ENCODE results near the gene DSCAML1. TPM values are rescaled to one million over a fixed set of nuclear protein-coding genes. Genes with fewer than 3 reads are reported as not detected.

Gene DSCAML1
- total RNA-seq, 1 experiment from 2014 or later = not detected

DNA sequence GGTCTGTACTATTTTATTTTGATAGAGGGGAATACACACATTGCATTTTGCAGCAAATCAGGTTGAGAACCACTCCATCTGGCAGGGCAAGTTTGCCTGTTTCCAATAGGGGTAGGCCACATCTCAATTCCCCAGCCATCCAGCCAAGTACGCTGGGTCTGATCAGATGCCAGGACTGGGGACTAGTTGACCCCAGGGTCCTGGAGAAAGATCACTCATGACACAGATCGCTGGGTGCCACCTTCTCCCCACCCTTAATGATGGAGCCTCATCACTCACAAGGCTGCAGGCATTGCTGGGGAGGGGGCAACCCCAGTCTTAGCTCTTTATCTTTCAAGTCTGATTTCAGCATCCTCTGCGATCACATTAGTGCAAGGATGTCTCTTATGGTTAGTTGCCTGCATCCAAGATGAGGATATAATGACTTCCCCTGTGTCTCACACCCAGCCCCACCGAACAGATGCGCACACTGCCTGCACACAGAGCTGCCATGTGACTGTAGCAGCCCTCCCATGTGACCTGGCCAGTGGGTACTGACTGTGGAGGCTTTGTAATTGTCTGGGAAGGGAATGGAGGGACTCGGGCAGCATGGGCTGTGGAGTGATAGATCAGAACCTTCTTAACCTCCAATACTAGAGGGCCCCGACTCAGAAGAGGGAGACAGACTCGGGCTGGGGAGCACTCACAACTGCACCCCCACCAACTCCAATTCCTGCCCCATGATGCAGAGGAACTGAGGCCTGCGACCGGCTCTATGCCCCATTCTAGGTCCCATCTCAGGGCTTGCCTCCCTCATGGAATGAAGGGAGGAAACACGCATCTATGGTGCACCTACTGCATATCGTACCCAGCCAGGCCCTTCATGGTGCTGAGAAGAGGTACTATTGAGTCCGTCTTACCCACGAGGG lies 155.8 kb downstream of the DSCAML1 start:
- no peaks in the 10 kb centered on the region for H3K4me1 ChIP-seq (ENCODE audit: insufficient read depth, low read length)
- TF ChIP-seq EZH2 (IDR thresholded peaks at IDR 0.05; ENCODE audit: low read length, unreplicated experiment) (no peak), EZH2phosphoT487 (IDR thresholded peaks at IDR 0.05; ENCODE audit: borderline replicate concordance, low read length) (no peak)
- TF ChIP-seq, protein P1, sequence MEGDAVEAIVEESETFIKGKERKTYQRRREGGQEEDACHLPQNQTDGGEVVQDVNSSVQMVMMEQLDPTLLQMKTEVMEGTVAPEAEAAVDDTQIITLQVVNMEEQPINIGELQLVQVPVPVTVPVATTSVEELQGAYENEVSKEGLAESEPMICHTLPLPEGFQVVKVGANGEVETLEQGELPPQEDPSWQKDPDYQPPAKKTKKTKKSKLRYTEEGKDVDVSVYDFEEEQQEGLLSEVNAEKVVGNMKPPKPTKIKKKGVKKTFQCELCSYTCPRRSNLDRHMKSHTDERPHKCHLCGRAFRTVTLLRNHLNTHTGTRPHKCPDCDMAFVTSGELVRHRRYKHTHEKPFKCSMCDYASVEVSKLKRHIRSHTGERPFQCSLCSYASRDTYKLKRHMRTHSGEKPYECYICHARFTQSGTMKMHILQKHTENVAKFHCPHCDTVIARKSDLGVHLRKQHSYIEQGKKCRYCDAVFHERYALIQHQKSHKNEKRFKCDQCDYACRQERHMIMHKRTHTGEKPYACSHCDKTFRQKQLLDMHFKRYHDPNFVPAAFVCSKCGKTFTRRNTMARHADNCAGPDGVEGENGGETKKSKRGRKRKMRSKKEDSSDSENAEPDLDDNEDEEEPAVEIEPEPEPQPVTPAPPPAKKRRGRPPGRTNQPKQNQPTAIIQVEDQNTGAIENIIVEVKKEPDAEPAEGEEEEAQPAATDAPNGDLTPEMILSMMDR (conservative IDR thresholded peaks at IDR 0.05; ENCODE audit: low read depth, low read length) = no peak
- ChIA-PET POLR2A (ENCODE audit: unreplicated experiment) (no interaction called here), CTCF (no interaction called here)
- ATAC-seq = no peak
- H2AFZ ChIP-seq (ENCODE audit: low read length) = no peak overlapping the region
- no peaks in the 10 kb centered on the region for H3K36me3 ChIP-seq (ENCODE audit: low read depth, low read length)
- intact Hi-C loops (cut with micrococcal nuclease) = no loop called here
- no TSS peak for BruUV-seq (replicated peaks)
- no peaks in the 10 kb centered on the region for H3K9me3 ChIP-seq (ENCODE audit: low read length)
- DNase-seq = no peak
- no peaks in the 10 kb centered on the region for H3K79me2 ChIP-seq (ENCODE audit: low read length)
- no peak overlapping the region for H3K4me3 ChIP-seq (ENCODE audit: low read length)
- no peaks in the 10 kb centered on the region for H4K20me1 ChIP-seq (ENCODE audit: low read length)
- H3K9ac ChIP-seq (ENCODE audit: low read length) = no peak overlapping the region
- H3K9me2 ChIP-seq (replicated peaks; ENCODE audit: low read length) = no peaks in the 10 kb centered on the region
- no peak overlapping the region for H3K4me2 ChIP-seq (ENCODE audit: low read length)
- H3K27ac ChIP-seq (ENCODE audit: low read length) = no peak overlapping the region
- H3K27me3 ChIP-seq (ENCODE audit: low read length) = peaks cover 72% of the 10 kb centered on the region
- no peaks in the 10 kb centered on the region for H3F3A ChIP-seq (ENCODE audit: low read length, unreplicated experiment)

DNA sequence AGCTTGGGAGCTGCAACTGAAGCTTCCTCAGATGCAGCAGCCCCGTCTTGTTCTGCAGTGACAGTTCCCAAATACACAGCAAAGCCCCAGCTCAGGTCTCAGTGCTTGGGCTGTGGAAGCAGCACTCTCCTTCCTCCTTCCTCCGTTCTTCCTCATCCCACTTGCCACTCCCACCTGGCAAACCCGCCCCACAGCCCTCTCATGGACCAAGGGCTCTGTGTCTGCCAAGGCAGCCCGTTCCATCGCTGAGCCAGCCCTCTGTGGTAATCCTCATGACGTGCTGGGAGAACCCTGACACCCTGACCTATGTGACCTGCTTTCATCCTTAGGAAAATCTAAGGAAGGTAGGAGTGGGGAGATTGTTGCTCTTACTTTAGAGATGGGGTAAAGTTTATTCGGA lies 157.0 kb downstream of the DSCAML1 start:
- DNase-seq (no peak), ATAC-seq (no peak)
- H3K4me2 ChIP-seq (ENCODE audit: low read length) = no peak overlapping the region
- H3K4me3 ChIP-seq (ENCODE audit: low read length) = no peak overlapping the region
- H3K9me3 ChIP-seq (ENCODE audit: low read length) = no peaks in the 10 kb centered on the region
- ChIA-PET POLR2A (ENCODE audit: unreplicated experiment) (no interaction called here), CTCF (no interaction called here)
- no peaks in the 10 kb centered on the region for H3K4me1 ChIP-seq (ENCODE audit: insufficient read depth, low read length)
- H2AFZ ChIP-seq (ENCODE audit: low read length) = no peak overlapping the region
- BruUV-seq (replicated peaks) = no TSS peak
- no peak overlapping the region for H3K27ac ChIP-seq (ENCODE audit: low read length)
- H4K20me1 ChIP-seq (ENCODE audit: low read length) = no peaks in the 10 kb centered on the region
- H3K36me3 ChIP-seq (ENCODE audit: low read depth, low read length) = no peaks in the 10 kb centered on the region
- H3K9me2 ChIP-seq (replicated peaks; ENCODE audit: low read length) = no peaks in the 10 kb centered on the region
- TF ChIP-seq, protein P1 (conservative IDR thresholded peaks at IDR 0.05; ENCODE audit: low read depth, low read length) = no peak
- TF ChIP-seq EZH2phosphoT487 (IDR thresholded peaks at IDR 0.05; ENCODE audit: borderline replicate concordance, low read length) = no peak
- no peak for TF ChIP-seq EZH2 (IDR thresholded peaks at IDR 0.05; ENCODE audit: low read length, unreplicated experiment)
- H3K27me3 ChIP-seq (ENCODE audit: low read length) = peaks cover 78% of the 10 kb centered on the region
- H3F3A ChIP-seq (ENCODE audit: low read length, unreplicated experiment) = no peaks in the 10 kb centered on the region
- intact Hi-C loops (cut with micrococcal nuclease) = no loop called here
- no peaks in the 10 kb centered on the region for H3K79me2 ChIP-seq (ENCODE audit: low read length)
- H3K9ac ChIP-seq (ENCODE audit: low read length) = no peak overlapping the region

DNA sequence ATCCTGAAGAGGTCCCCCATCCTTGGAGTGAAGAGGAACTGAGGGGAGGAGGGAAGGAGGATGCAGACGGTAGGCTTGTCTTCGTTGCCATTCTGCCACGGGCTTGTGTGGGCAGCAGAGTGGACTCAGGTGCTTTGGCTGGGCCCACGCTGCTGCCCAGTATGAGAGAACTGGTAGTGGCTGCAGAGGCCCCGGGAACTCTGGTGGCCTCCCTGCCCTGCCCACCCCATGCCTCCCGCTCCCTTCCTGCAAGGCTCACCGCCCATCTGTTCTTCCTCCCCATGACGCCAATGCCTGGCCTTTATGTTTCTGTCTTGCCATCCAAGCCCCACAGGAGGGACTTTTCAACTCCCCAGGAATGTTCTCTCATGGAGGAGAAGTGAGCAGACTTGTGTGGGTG lies 157.4 kb downstream of the DSCAML1 start:
- DNase-seq = no peak
- H3K36me3 ChIP-seq (ENCODE audit: low read depth, low read length) = no peaks in the 10 kb centered on the region
- H3K4me2 ChIP-seq (ENCODE audit: low read length) = no peak overlapping the region
- H3K4me1 ChIP-seq (ENCODE audit: insufficient read depth, low read length) = no peaks in the 10 kb centered on the region
- BruUV-seq (replicated peaks) = no TSS peak
- H3K9me2 ChIP-seq (replicated peaks; ENCODE audit: low read length) = no peaks in the 10 kb centered on the region
- ChIA-PET CTCF (no interaction called here), POLR2A (ENCODE audit: unreplicated experiment) (no interaction called here)
- no peaks in the 10 kb centered on the region for H3F3A ChIP-seq (ENCODE audit: low read length, unreplicated experiment)
- TF ChIP-seq EZH2 (IDR thresholded peaks at IDR 0.05; ENCODE audit: low read length, unreplicated experiment) (no peak), EZH2phosphoT487 (IDR thresholded peaks at IDR 0.05; ENCODE audit: borderline replicate concordance, low read length) (no peak)
- TF ChIP-seq, protein P1 (conservative IDR thresholded peaks at IDR 0.05; ENCODE audit: low read depth, low read length) = no peak
- no peak for ATAC-seq
- no peak overlapping the region for H3K27ac ChIP-seq (ENCODE audit: low read length)
- intact Hi-C loops (cut with micrococcal nuclease) = no loop called here
- H3K9ac ChIP-seq (ENCODE audit: low read length) = no peak overlapping the region
- H3K4me3 ChIP-seq (ENCODE audit: low read length) = no peak overlapping the region
- no peaks in the 10 kb centered on the region for H4K20me1 ChIP-seq (ENCODE audit: low read length)
- no peak overlapping the region for H2AFZ ChIP-seq (ENCODE audit: low read length)
- peaks cover 78% of the 10 kb centered on the region for H3K27me3 ChIP-seq (ENCODE audit: low read length)
- no peaks in the 10 kb centered on the region for H3K9me3 ChIP-seq (ENCODE audit: low read length)
- H3K79me2 ChIP-seq (ENCODE audit: low read length) = no peaks in the 10 kb centered on the region
